Testis (tissue), 3 donors: ENCODE measurements around the gene ACSL6. TPM values are rescaled to one million over a fixed set of nuclear protein-coding genes. Genes with fewer than 3 reads are reported as not detected.

Experiments
- DNase-seq: peaks from one replicate; pipeline ENCODE4 v3.0.0-alpha.2; 2019
- H3K27ac ChIP-seq, 2 donors: fragments of 200-600 bp; sonication (generic); one replicate each; pipeline ENCODE4 v1.5.1; 2019
- H3K27me3 ChIP-seq: fragments of 200-600 bp; sonication (generic); one replicate; pipeline ENCODE4 v1.5.1; 2019
- H3K36me3 ChIP-seq: fragments of 200-600 bp; sonication (generic); one replicate; pipeline ENCODE4 v1.5.1; 2017; ENCODE audit warnings: low read depth; ENCODE audit errors: missing control alignments
- H3K4me1 ChIP-seq: fragments of 200-600 bp; sonication (generic); one replicate; pipeline ENCODE4 v1.5.1; 2019
- H3K4me3 ChIP-seq, 2 donors: fragments of 200-600 bp; sonication (generic); one replicate each; pipeline ENCODE4 v1.5.1; 2017 to 2019
- H3K9me3 ChIP-seq: fragments of 200-600 bp; sonication (generic); one replicate; pipeline ENCODE4 v1.5.1; 2017
- CTCF ChIP-seq, 3 experiments: fragments of 450-650 bp in 2 of 3; fragments of 200-600 bp in 1 of 3; sonication (generic) in 1 of 3; IDR thresholded peaks; one replicate each; pipeline ENCODE4 v1.5.1; 2016 to 2019; ENCODE audit warnings: antibody characterized with exemption in 3 of 3, mild to moderate bottlenecking in 2 of 3, moderate library complexity in 1 of 3
- POLR2A ChIP-seq: fragments of 450-650 bp; IDR thresholded peaks from one replicate; pipeline ENCODE4 v1.6.1; 2017; ENCODE audit warnings: antibody characterized with exemption, mild to moderate bottlenecking, moderate library complexity
- WGBS, 2 donors: methylation state at CpG; one replicate each; pipeline ENCODE4 v1.1.5; 2018; 5-methylcytosine and 5-hydroxymethylcytosine counted together
- intact Hi-C: fragments of 100-400 bp; cut with DNase I; formaldehyde crosslinking; loops from one replicate; pipeline ENCODE4 v1.15.1; 2023; ENCODE audit warnings: low total_unique reads
- polyA plus RNA-seq: library from polyadenylated mRNA; stranded (reverse); fragments of 350-450 nt; fragmentation: Illumina TruSeq; extraction: RNeasy Lipid Tissue Mini Kit (QIAGEN cat#74804); gene quantifications from one replicate; pipeline ENCODE4 v1.2.3, GENCODE V29; 2014; ENCODE audit warnings: low read depth, low replicate concordance; ENCODE audit not compliant: insufficient read depth
- total RNA-seq, 2 donors: library from RNA; depleted of rRNA; stranded (reverse); fragments of >200 nt; gene quantifications; one replicate each; pipeline ENCODE4 v1.2.3, GENCODE V29; 2016

Gene ACSL6
- total and polyA plus RNA-seq, 3 donors from 2014 or later, result 38.5 to 98.7 (median 44.9) TPM

GRCh38 chr5:131997026-131997726 lies 14.3 kb downstream of the ACSL6 start:
- Histone ChIP-seq H3K9me3 (no peaks in the 10 kb centered on the region), H3K36me3 (no peaks in the 10 kb centered on the region), H3K4me1 (peaks cover 22% of the 10 kb centered on the region), H3K27ac (no peak overlapping the region), H3K4me3 (no peak overlapping the region), H3K27me3 (no peaks in the 10 kb centered on the region)
- DNase-seq, result no peak
- no peak for TF ChIP-seq POLR2A
- no peak for TF ChIP-seq CTCF (IDR thresholded peaks at IDR 0.05)
- 88 to 95% methylated on average over 2 to 5 of the region's 5 CpGs for WGBS, 2 donors
- intact Hi-C loops, result no loop called here

GRCh38 chr5:131996210-131997025 lies 15.0 kb downstream of the ACSL6 start:
- Histone ChIP-seq H3K9me3 (no peaks in the 10 kb centered on the region), H3K4me1 (peaks cover 15% of the 10 kb centered on the region), H3K36me3 (no peaks in the 10 kb centered on the region), H3K27me3 (no peaks in the 10 kb centered on the region), H3K4me3 (no peak overlapping the region), H3K27ac (no peak overlapping the region)
- intact Hi-C loops, result no loop called here
- DNase-seq, result no peak
- 78 to 84% methylated on average over 6 of the region's 6 CpGs for WGBS, 2 donors
- TF ChIP-seq POLR2A (no peak), CTCF (IDR thresholded peaks at IDR 0.05) (no peak)

- WGBS, 2 donors, result 87 to 89% methylated on average over 7 of the region's 7 CpGs
- Histone ChIP-seq H3K27ac (no peak overlapping the region), H3K4me1 (peaks cover 8% of the 10 kb centered on the region), H3K36me3 (no peaks in the 10 kb centered on the region), H3K4me3 (no peak overlapping the region), H3K9me3 (no peaks in the 10 kb centered on the region), H3K27me3 (no peaks in the 10 kb centered on the region)
- no peak for DNase-seq
- no peak for TF ChIP-seq POLR2A
- TF ChIP-seq CTCF (IDR thresholded peaks at IDR 0.05), result no peak
- intact Hi-C loops, result no loop called here
Observed at GRCh38 chr5:131994533-131995226, 16.8 kb downstream of the ACSL6 start.

GRCh38 chr5:131994090-131994489 lies 17.4 kb downstream of the ACSL6 start:
- WGBS, 2 donors, result 80 to 95% methylated on average over 5 to 7 of the region's 7 CpGs
- Histone ChIP-seq H3K4me1 (peaks cover 3% of the 10 kb centered on the region), H3K4me3 (no peak overlapping the region), H3K27me3 (no peaks in the 10 kb centered on the region), H3K9me3 (no peaks in the 10 kb centered on the region), H3K27ac (no peak overlapping the region), H3K36me3 (no peaks in the 10 kb centered on the region)
- TF ChIP-seq POLR2A (no peak), CTCF (IDR thresholded peaks at IDR 0.05) (no peak)
- DNase-seq, result no peak
- intact Hi-C loops, result no loop called here
